Measurements from ENCODE around the gene SULT4A1. TPM values are rescaled to one million over a fixed set of nuclear protein-coding genes. Genes with fewer than 3 reads are reported as not detected.

The SULT4A1 gene
- total RNA-seq, 6 experiments from 2014 or later, result not detected

DNA sequence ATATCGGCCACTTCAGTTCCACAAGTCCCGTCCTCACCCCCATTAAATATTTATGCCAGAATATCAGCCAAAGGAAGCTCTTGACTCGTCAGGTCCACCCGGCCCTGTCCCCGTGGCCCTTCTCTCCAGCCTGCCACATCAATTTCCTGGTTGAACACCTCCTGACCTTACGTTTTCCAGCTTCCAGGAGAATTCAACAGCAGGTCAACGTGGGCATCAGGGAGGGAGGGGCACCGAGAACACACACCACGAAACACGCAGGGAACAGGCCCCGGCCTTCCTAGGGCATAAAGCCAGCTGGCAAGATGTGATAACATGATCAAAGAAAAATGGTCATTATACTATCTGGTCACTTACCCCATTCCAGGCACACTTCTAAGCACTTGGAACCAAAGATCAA is 15.3 kb downstream of the SULT4A1 start:
- no peak for TF ChIP-seq CTCF (IDR thresholded peaks at IDR 0.05)
- peaks cover 60% of the 10 kb centered on the region for H3K27me3 Mint-ChIP-seq (ENCODE audit: insufficient read depth)
- H3K27ac Mint-ChIP-seq, result no peak overlapping the region
- DNase-seq, result no peak
- H3K9me3 Mint-ChIP-seq, result no peaks in the 10 kb centered on the region
- no peaks in the 10 kb centered on the region for H3K4me1 Mint-ChIP-seq (ENCODE audit: low read depth)
- no peak overlapping the region for H3K4me3 Mint-ChIP-seq
- no peaks in the 10 kb centered on the region for H3K36me3 Mint-ChIP-seq (ENCODE audit: low read depth)

- peaks cover 51% of the 10 kb centered on the region for H3K27me3 Mint-ChIP-seq (ENCODE audit: insufficient read depth)
- H3K36me3 Mint-ChIP-seq (ENCODE audit: low read depth), result no peaks in the 10 kb centered on the region
- DNase-seq, result no peak
- no peak overlapping the region for H3K4me3 Mint-ChIP-seq
- H3K27ac Mint-ChIP-seq, result no peak overlapping the region
- no peaks in the 10 kb centered on the region for H3K4me1 Mint-ChIP-seq (ENCODE audit: low read depth)
- TF ChIP-seq CTCF (IDR thresholded peaks at IDR 0.05), result no peak
- H3K9me3 Mint-ChIP-seq, result no peaks in the 10 kb centered on the region
Observed at GRCh38 chr22:43845981-43846380, 16.3 kb downstream of the SULT4A1 start.

- no peak overlapping the region for H3K27ac Mint-ChIP-seq
- no peaks in the 10 kb centered on the region for H3K4me1 Mint-ChIP-seq (ENCODE audit: low read depth)
- H3K27me3 Mint-ChIP-seq (ENCODE audit: insufficient read depth), result peaks cover 40% of the 10 kb centered on the region
- no peak for DNase-seq
- H3K4me3 Mint-ChIP-seq, result no peak overlapping the region
- TF ChIP-seq CTCF (IDR thresholded peaks at IDR 0.05), result no peak
- no peaks in the 10 kb centered on the region for H3K9me3 Mint-ChIP-seq
- H3K36me3 Mint-ChIP-seq (ENCODE audit: low read depth), result no peaks in the 10 kb centered on the region
Observed at GRCh38 chr22:43844560-43845545, 17.5 kb downstream of the SULT4A1 start.

GRCh38 chr22:43843783-43844530 is 18.4 kb downstream of the SULT4A1 start:
- peaks cover 44% of the 10 kb centered on the region for H3K27me3 Mint-ChIP-seq (ENCODE audit: insufficient read depth)
- no peaks in the 10 kb centered on the region for H3K36me3 Mint-ChIP-seq (ENCODE audit: low read depth)
- no peak for DNase-seq

DNA sequence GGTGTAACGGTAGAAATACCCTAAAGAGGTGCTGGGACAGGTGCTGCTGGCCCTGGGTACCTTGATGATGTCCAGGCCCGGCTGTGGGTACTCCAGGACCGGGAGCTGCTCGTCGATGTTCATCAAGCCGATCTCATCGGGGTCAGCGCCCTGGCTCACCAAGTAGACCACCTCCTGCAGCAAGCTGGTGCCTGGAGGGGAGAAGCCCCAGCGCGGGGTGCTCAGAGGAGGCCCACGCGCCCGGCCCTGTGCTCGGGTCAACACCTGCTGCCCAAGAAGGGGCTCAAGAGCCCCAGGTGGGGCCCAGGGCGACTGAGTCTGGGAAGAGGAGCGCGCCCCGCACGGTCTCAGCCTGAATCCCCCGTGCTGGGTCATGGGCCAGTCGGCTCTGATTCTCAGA is 20.6 kb downstream of the SULT4A1 start:
- H3K27me3 Mint-ChIP-seq (ENCODE audit: insufficient read depth), result peaks cover 51% of the 10 kb centered on the region
- no peak for DNase-seq
- no peak overlapping the region for H3K4me3 Mint-ChIP-seq
- H3K27ac Mint-ChIP-seq, result no peak overlapping the region
- no peaks in the 10 kb centered on the region for H3K4me1 Mint-ChIP-seq (ENCODE audit: low read depth)
- TF ChIP-seq CTCF (IDR thresholded peaks at IDR 0.05), result no peak
- no peaks in the 10 kb centered on the region for H3K9me3 Mint-ChIP-seq
- no peaks in the 10 kb centered on the region for H3K36me3 Mint-ChIP-seq (ENCODE audit: low read depth)

More at GRCh38 chr22:43843783-43844530, 18.4 kb downstream of the SULT4A1 start:
- no peak for TF ChIP-seq CTCF (IDR thresholded peaks at IDR 0.05)
- no peak overlapping the region for H3K27ac Mint-ChIP-seq
- H3K9me3 Mint-ChIP-seq, result no peaks in the 10 kb centered on the region
- H3K4me1 Mint-ChIP-seq (ENCODE audit: low read depth), result no peaks in the 10 kb centered on the region
- no peak overlapping the region for H3K4me3 Mint-ChIP-seq

Measured in HFFc6 (cell line).